Activated naive CD8-positive, alpha-beta T cell treated with anti-CD3 and anti-CD28 coated beads, Interleukin-2, amount 10 ng/mL, durations not matched to agents 7 days and 5 days (primary cell): ENCODE results near the gene CNGB1. TPM values are rescaled to one million over a fixed set of nuclear protein-coding genes. Genes with fewer than 3 reads are reported as not detected.

Experiments used
- ATAC-seq: fragments of 150-1000 bp; cut with Tn5 transposase; one replicate; pipeline ENCODE4 v1.10.0; 2021; ENCODE audit warnings: low read depth, moderate library complexity
- POLR2A ChIA-PET: fragments of 350-600 bp; sonication (Branson Sonifier 250); formaldehyde crosslinking; loops from one replicate; lab custom pipeline; 2021; ENCODE audit warnings: antibody characterized with exemption; lab: Charles Lee
- DNase-seq: peaks from one replicate; pipeline ENCODE4 v3.0.0; 2021
- H3K27ac Mint-ChIP-seq: one replicate; pipeline ENCODE4 v1.8.0; 2022; ENCODE audit warnings: mild to moderate bottlenecking, mixed read lengths
- H3K27me3 Mint-ChIP-seq: one replicate; pipeline ENCODE4 v1.8.0; 2022; ENCODE audit warnings: mild to moderate bottlenecking, moderate library complexity, mixed read lengths
- H3K36me3 Mint-ChIP-seq: one replicate; pipeline ENCODE4 v1.8.0; 2021; ENCODE audit warnings: mild to moderate bottlenecking, mixed read lengths
- H3K4me1 Mint-ChIP-seq: one replicate; pipeline ENCODE4 v1.8.0; 2021; ENCODE audit warnings: mixed read lengths
- H3K4me3 Mint-ChIP-seq: one replicate; pipeline ENCODE4 v1.8.0; 2022; ENCODE audit warnings: mild to moderate bottlenecking, moderate library complexity, mixed read lengths
- H3K9me3 Mint-ChIP-seq: one replicate; pipeline ENCODE4 v1.8.0; 2021; ENCODE audit warnings: mixed read lengths
- total RNA-seq, 2 experiments: library from RNA; stranded (reverse); gene quantifications; one replicate each; pipeline ENCODE4 v1.2.3, GENCODE V29; 2021

CNGB1 gene
- total RNA-seq, 2 experiments from 2014 or later, result not detected

- no peak for DNase-seq
- no peak overlapping the region for H3K4me3 Mint-ChIP-seq
- POLR2A ChIA-PET, result no interaction called here
- H3K9me3 Mint-ChIP-seq, result no peaks in the 10 kb centered on the region
- H3K27ac Mint-ChIP-seq, result no peak overlapping the region
- no peak for ATAC-seq
- H3K27me3 Mint-ChIP-seq, result peaks cover 9% of the 10 kb centered on the region
- H3K36me3 Mint-ChIP-seq, result no peaks in the 10 kb centered on the region
- no peaks in the 10 kb centered on the region for H3K4me1 Mint-ChIP-seq
Observed at GRCh38 chr16:57938936-57939871, 31.7 kb downstream of the CNGB1 start.

GRCh38 chr16:57938484-57938883, 32.4 kb downstream of the CNGB1 start:
- DNase-seq (no peak), ATAC-seq (no peak)
- Mint-ChIP-seq H3K4me1 (no peaks in the 10 kb centered on the region), H3K4me3 (no peak overlapping the region), H3K27ac (no peak overlapping the region), H3K36me3 (no peaks in the 10 kb centered on the region), H3K27me3 (peaks cover 9% of the 10 kb centered on the region), H3K9me3 (no peaks in the 10 kb centered on the region)
- POLR2A ChIA-PET, result no interaction called here

DNA sequence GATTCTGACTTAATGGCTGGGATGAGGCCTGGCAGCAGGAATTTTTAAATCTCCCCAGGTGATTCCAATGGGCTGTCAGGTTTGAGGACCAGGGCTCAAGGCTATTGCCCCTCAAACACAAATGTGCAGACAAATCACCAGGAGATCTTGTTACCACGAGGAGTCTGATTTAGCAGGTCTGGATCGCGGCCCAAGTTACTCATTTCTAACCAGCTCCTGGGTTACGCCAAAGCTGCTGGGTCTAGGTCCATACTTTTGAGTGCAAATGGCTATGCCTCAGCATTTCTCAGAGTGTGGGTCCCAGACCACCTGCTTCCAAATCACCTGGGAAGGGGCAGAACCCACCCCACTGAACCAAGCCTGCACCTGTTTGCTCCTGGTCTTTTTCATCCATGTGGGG, 33.1 kb downstream of the CNGB1 start:
- DNase-seq, result no peak
- no peak for ATAC-seq
- Mint-ChIP-seq H3K4me3 (no peak overlapping the region), H3K27ac (no peak overlapping the region), H3K9me3 (no peaks in the 10 kb centered on the region), H3K36me3 (no peaks in the 10 kb centered on the region), H3K4me1 (no peaks in the 10 kb centered on the region), H3K27me3 (peaks cover 6% of the 10 kb centered on the region)
- POLR2A ChIA-PET, result no interaction called here

GRCh38 chr16:57935904-57936303, 35.0 kb downstream of the CNGB1 start:
- no peak overlapping the region for H3K4me3 Mint-ChIP-seq
- no peak overlapping the region for H3K27ac Mint-ChIP-seq
- H3K4me1 Mint-ChIP-seq, result no peaks in the 10 kb centered on the region
- POLR2A ChIA-PET, result no interaction called here
- peaks cover 3% of the 10 kb centered on the region for H3K27me3 Mint-ChIP-seq
- H3K9me3 Mint-ChIP-seq, result no peaks in the 10 kb centered on the region
- DNase-seq, result no peak
- no peaks in the 10 kb centered on the region for H3K36me3 Mint-ChIP-seq
- no peak for ATAC-seq

DNA sequence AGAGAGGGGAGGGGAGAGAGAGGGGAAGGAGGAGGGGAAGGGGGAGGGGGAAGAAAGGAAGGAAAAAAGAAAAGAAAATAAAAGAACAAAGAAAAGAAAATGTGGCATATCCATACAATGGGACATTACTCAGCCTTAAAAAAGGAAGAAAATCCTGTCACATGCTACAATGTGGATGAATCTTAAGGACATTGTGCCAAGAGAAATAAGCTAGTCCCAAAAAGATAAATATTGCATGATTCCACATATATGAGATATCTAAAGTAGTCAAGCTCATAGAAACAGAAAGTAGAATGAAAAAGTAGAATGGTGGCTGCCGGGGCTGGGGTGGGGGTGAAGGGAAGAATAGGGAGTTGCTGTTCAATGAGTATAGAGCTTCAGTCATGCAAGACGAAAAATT, 40.4 kb downstream of the CNGB1 start:
- no peak overlapping the region for H3K4me3 Mint-ChIP-seq
- no peak for ATAC-seq
- H3K36me3 Mint-ChIP-seq, result no peaks in the 10 kb centered on the region
- no peak overlapping the region for H3K27ac Mint-ChIP-seq
- H3K9me3 Mint-ChIP-seq, result no peaks in the 10 kb centered on the region
- H3K4me1 Mint-ChIP-seq, result peaks cover 3% of the 10 kb centered on the region
- POLR2A ChIA-PET, result no interaction called here
- peaks cover 16% of the 10 kb centered on the region for H3K27me3 Mint-ChIP-seq
- DNase-seq, result no peak

GRCh38 chr16:57929250-57929649, 41.7 kb downstream of the CNGB1 start:
- no peak for ATAC-seq
- peaks cover 3% of the 10 kb centered on the region for H3K4me1 Mint-ChIP-seq
- H3K27ac Mint-ChIP-seq, result no peak overlapping the region
- no peaks in the 10 kb centered on the region for H3K9me3 Mint-ChIP-seq
- POLR2A ChIA-PET, result no interaction called here
- H3K36me3 Mint-ChIP-seq, result no peaks in the 10 kb centered on the region
- H3K4me3 Mint-ChIP-seq, result no peak overlapping the region
- peaks cover 13% of the 10 kb centered on the region for H3K27me3 Mint-ChIP-seq
- DNase-seq, result no peak

DNA sequence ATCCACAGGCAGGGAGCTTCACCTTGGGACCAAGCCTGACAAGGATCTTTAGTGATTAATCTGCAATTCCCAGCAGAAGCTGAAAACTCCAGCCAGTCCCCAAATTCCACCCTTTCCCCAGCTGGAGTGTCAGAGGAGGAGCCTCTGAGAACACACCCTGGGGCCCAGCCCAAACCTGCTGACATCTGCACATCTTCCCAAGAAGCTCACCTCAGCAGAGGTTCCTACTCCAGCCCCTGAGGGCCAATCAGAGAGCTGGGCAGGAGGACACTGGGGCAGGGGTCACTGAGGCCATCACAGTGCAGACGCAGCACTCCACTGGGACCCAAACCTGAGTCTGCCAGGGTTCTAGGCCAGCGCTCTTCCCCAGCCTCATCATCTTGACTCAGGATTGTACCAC, 44.9 kb downstream of the CNGB1 start:
- H3K36me3 Mint-ChIP-seq, result no peaks in the 10 kb centered on the region
- H3K27ac Mint-ChIP-seq, result no peak overlapping the region
- no peaks in the 10 kb centered on the region for H3K9me3 Mint-ChIP-seq
- ATAC-seq (no peak), DNase-seq (no peak)
- peaks cover 3% of the 10 kb centered on the region for H3K4me1 Mint-ChIP-seq
- H3K27me3 Mint-ChIP-seq, result peaks cover 15% of the 10 kb centered on the region
- POLR2A ChIA-PET, result no interaction called here
- no peak overlapping the region for H3K4me3 Mint-ChIP-seq

DNA sequence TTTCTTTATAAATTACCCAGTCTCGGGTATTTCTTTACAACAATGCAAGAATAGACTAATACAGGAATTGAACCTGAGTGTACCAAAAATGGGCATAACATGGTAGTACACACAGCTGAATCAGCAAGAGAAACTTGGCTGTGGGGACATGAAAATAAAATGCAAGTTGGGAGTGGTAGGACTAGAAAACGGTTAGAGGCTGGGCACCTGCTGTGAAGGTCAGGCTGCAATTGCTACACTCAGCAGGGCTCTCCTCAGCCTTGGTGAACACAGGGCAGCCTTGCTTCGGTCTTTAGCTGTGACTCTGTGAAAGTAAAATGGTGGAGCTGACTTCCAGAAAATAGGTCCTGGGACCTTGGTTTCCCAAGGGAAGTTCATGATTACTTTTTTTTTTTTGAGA, 45.6 kb downstream of the CNGB1 start:
- DNase-seq, result no peak
- H3K36me3 Mint-ChIP-seq, result no peaks in the 10 kb centered on the region
- H3K27ac Mint-ChIP-seq, result no peak overlapping the region
- ATAC-seq, result no peak
- peaks cover 15% of the 10 kb centered on the region for H3K27me3 Mint-ChIP-seq
- no peak overlapping the region for H3K4me3 Mint-ChIP-seq
- no peaks in the 10 kb centered on the region for H3K9me3 Mint-ChIP-seq
- H3K4me1 Mint-ChIP-seq, result no peaks in the 10 kb centered on the region
- POLR2A ChIA-PET, result no interaction called here

GRCh38 chr16:57924514-57924913, 46.4 kb downstream of the CNGB1 start:
- ATAC-seq (no peak), DNase-seq (no peak)
- H3K27ac Mint-ChIP-seq, result no peak overlapping the region
- H3K4me3 Mint-ChIP-seq, result no peak overlapping the region
- peaks cover 10% of the 10 kb centered on the region for H3K27me3 Mint-ChIP-seq
- H3K36me3 Mint-ChIP-seq, result no peaks in the 10 kb centered on the region
- POLR2A ChIA-PET, result no interaction called here
- no peaks in the 10 kb centered on the region for H3K9me3 Mint-ChIP-seq
- no peaks in the 10 kb centered on the region for H3K4me1 Mint-ChIP-seq

DNA sequence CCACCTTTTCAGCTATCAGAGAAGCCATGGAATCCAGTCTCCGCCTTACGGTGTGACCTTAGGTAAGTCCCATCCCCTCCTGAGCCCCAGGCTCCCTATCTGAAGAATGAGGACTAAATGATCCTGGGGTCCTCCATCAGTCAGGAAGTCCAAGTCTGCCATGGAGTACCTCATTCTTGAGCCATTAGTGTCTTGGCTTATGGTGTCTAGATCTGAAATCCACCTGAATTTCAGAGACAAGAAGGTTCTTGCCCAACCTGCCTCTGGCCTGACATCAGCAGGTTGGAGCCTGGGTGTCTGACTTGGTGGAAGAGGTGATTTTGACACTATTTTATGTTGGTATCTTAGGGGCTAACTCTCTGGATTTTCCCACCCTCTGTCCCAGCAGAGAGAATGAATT, 47.1 kb downstream of the CNGB1 start:
- DNase-seq (no peak), ATAC-seq (no peak)
- Mint-ChIP-seq H3K4me1 (no peaks in the 10 kb centered on the region), H3K4me3 (no peak overlapping the region), H3K27ac (no peak overlapping the region), H3K9me3 (no peaks in the 10 kb centered on the region), H3K36me3 (no peaks in the 10 kb centered on the region), H3K27me3 (peaks cover 10% of the 10 kb centered on the region)
- POLR2A ChIA-PET, result no interaction called here

- peaks cover 10% of the 10 kb centered on the region for H3K27me3 Mint-ChIP-seq
- no peaks in the 10 kb centered on the region for H3K9me3 Mint-ChIP-seq
- no peak overlapping the region for H3K4me3 Mint-ChIP-seq
- no peak overlapping the region for H3K27ac Mint-ChIP-seq
- DNase-seq (no peak), ATAC-seq (no peak)
- POLR2A ChIA-PET, result no interaction called here
- no peaks in the 10 kb centered on the region for H3K4me1 Mint-ChIP-seq
- no peaks in the 10 kb centered on the region for H3K36me3 Mint-ChIP-seq
Observed at GRCh38 chr16:57923418-57923817, 47.5 kb downstream of the CNGB1 start.

GRCh38 chr16:57920880-57921229, 50.1 kb downstream of the CNGB1 start:
- no peaks in the 10 kb centered on the region for H3K9me3 Mint-ChIP-seq

GRCh38 chr16:57920215-57920879, 50.6 kb downstream of the CNGB1 start:
- peaks cover 8% of the 10 kb centered on the region for H3K27me3 Mint-ChIP-seq
- no peak overlapping the region for H3K27ac Mint-ChIP-seq
- DNase-seq, result no peak
- H3K9me3 Mint-ChIP-seq, result no peaks in the 10 kb centered on the region
- no peak overlapping the region for H3K4me3 Mint-ChIP-seq
- POLR2A ChIA-PET, result no interaction called here
- H3K4me1 Mint-ChIP-seq, result no peaks in the 10 kb centered on the region
- ATAC-seq, result no peak
- H3K36me3 Mint-ChIP-seq, result no peaks in the 10 kb centered on the region

More at GRCh38 chr16:57920880-57921229, 50.1 kb downstream of the CNGB1 start:
- Mint-ChIP-seq H3K27me3 (peaks cover 4% of the 10 kb centered on the region), H3K27ac (no peak overlapping the region), H3K4me3 (no peak overlapping the region), H3K36me3 (no peaks in the 10 kb centered on the region), H3K4me1 (no peaks in the 10 kb centered on the region)
- POLR2A ChIA-PET, result no interaction called here
- no peak for DNase-seq
- no peak for ATAC-seq

- no peak overlapping the region for H3K27ac Mint-ChIP-seq
- no peaks in the 10 kb centered on the region for H3K9me3 Mint-ChIP-seq
- ATAC-seq (no peak), DNase-seq (no peak)
- H3K27me3 Mint-ChIP-seq, result peaks cover 8% of the 10 kb centered on the region
- POLR2A ChIA-PET, result no interaction called here
- no peak overlapping the region for H3K4me3 Mint-ChIP-seq
- no peaks in the 10 kb centered on the region for H3K4me1 Mint-ChIP-seq
- no peaks in the 10 kb centered on the region for H3K36me3 Mint-ChIP-seq
Observed at GRCh38 chr16:57918994-57919393, 51.9 kb downstream of the CNGB1 start.
